SK-N-SH (cell line): ENCODE data around the gene ELOVL1. TPM values are rescaled to one million over a fixed set of nuclear protein-coding genes. Genes with fewer than 3 reads are reported as not detected.
A peak's percentile ranks its signal among the peaks of the same experiment; 100 is the strongest.

ENCODE experiments used
- CTCF ChIA-PET: fragments of 300-600, 350-600 bp; formaldehyde crosslinking; extraction: SDS; loops from one replicate; lab custom pipeline; 2021; lab: Yijun Ruan, JAX
- POLR2A ChIA-PET: fragments of 350-600 bp; sonication (Branson Sonifier 250); formaldehyde crosslinking; extraction: SDS; loops from one replicate; lab custom pipeline; 2020; ENCODE audit warnings: antibody characterized with exemption, inconsistent platforms; lab: Yijun Ruan, JAX
- DNase-seq: peaks from one replicate; pipeline ENCODE4 v3.0.0; 2012
- H2AFZ ChIP-seq: fragments of 200-600 bp; sonication (generic); 2 replicates; pipeline ENCODE4 v1.8.1; 2016; ENCODE audit warnings: antibody characterized with exemption, mild to moderate bottlenecking, low read depth
- H3F3A ChIP-seq: fragments of 200-600 bp; sonication (generic); replicated peaks from 2 replicates; pipeline ENCODE3; 2016; ENCODE audit warnings: antibody characterized with exemption, mild to moderate bottlenecking; ENCODE audit not compliant: insufficient read depth
- H3K27ac ChIP-seq, 2 experiments: fragments of 200-500 bp in 1 of 2; fragments of 200-600 bp in 1 of 2; sonication (Bioruptor generic) in 1 of 2; sonication (generic), shearing (Covaris generic) in 1 of 2; 2 replicates each; pipeline versions ENCODE4 v1.5.1 to v1.6.1; 2014 to 2016; ENCODE audit warnings: low read depth in 2 of 2, inconsistent platforms in 1 of 2, low read length in 1 of 2, mild to moderate bottlenecking in 1 of 2, mixed read lengths in 1 of 2
- H3K27me3 ChIP-seq: fragments of 200-600 bp; sonication (generic), shearing (Covaris generic); 2 replicates; pipeline ENCODE4 v1.6.1; 2016; ENCODE audit warnings: mixed run types; ENCODE audit not compliant: insufficient read depth
- H3K36me3 ChIP-seq, 2 experiments: fragments of 200-500 bp in 1 of 2; fragments of 200-600 bp in 1 of 2; sonication (Bioruptor generic) in 1 of 2; sonication (generic) in 1 of 2; replicated peaks in 1 of 2; 2 replicates each; pipeline versions ENCODE3 to v1.5.1; 2014 to 2016; ENCODE audit warnings: low read length in 1 of 2, mild to moderate bottlenecking in 1 of 2; ENCODE audit not compliant: insufficient read depth in 2 of 2, control insufficient read depth in 1 of 2
- H3K4me1 ChIP-seq, 2 experiments: fragments of 200-500 bp in 1 of 2; fragments of 200-600 bp in 1 of 2; sonication (Bioruptor generic) in 1 of 2; sonication (generic), shearing (Covaris generic) in 1 of 2; 2 replicates each; pipeline versions ENCODE4 v1.5.1 to v1.6.1; 2014 to 2016; ENCODE audit warnings: low read depth in 1 of 2, low read length in 1 of 2, mixed run types in 1 of 2; ENCODE audit not compliant: insufficient read depth in 2 of 2, control insufficient read depth in 1 of 2
- H3K4me2 ChIP-seq: fragments of 200-600 bp; sonication (generic), shearing (Covaris generic); 2 replicates; pipeline ENCODE4 v1.6.1; 2017; ENCODE audit warnings: mixed run types
- H3K4me3 ChIP-seq, 2 experiments: fragments of 200-500 bp in 1 of 2; fragments of 200-600 bp in 1 of 2; sonication (Bioruptor generic) in 1 of 2; sonication (generic), shearing (Covaris generic) in 1 of 2; 2 replicates each; pipeline versions ENCODE4 v1.5.1 to v1.8.1; 2014 to 2016; ENCODE audit warnings: low read depth in 2 of 2, inconsistent platforms in 1 of 2, low read length in 1 of 2, mild to moderate bottlenecking in 1 of 2, mixed read lengths in 1 of 2, moderate library complexity in 1 of 2
- H3K79me2 ChIP-seq: fragments of 200-600 bp; sonication (generic); 2 replicates; pipeline ENCODE4 v1.8.1; 2017; ENCODE audit warnings: mild to moderate bottlenecking; ENCODE audit not compliant: insufficient read depth
- H3K9ac ChIP-seq: fragments of 200-600 bp; sonication (generic); 2 replicates; pipeline ENCODE4 v1.6.1; 2017; ENCODE audit warnings: mixed run types
- H3K9me2 ChIP-seq: fragments of 200-600 bp; sonication (generic); 2 replicates; pipeline ENCODE4 v1.6.1; 2017; ENCODE audit warnings: mixed run types
- H3K9me3 ChIP-seq: fragments of 200-600 bp; sonication (generic); 2 replicates; pipeline ENCODE4 v1.6.1; 2017; ENCODE audit warnings: mixed run types, mild to moderate bottlenecking, moderate library complexity
- H4K20me1 ChIP-seq: fragments of 200-600 bp; sonication (generic); 2 replicates; pipeline ENCODE4 v1.6.1; 2017; ENCODE audit warnings: mild to moderate bottlenecking, mixed run types; ENCODE audit not compliant: insufficient read depth
- EZH2phosphoT487 ChIP-seq: fragments of 200-600 bp; sonication (generic); IDR thresholded peaks from 2 replicates; pipeline ENCODE4 v1.6.1; 2017; ENCODE audit warnings: low read depth, mixed run types, mild to moderate bottlenecking, antibody characterized with exemption, moderate library complexity, borderline replicate concordance
- FOSL2 ChIP-seq: IDR thresholded peaks from 2 replicates; pipeline ENCODE4 v1.4.0; 2012; ENCODE audit warnings: low read depth, mild to moderate bottlenecking, moderate library complexity, borderline replicate concordance
- FOXJ3 ChIP-seq: sonication (generic); formaldehyde crosslinking; IDR thresholded peaks from 2 replicates; pipeline ENCODE4 v1.5.1; 2020; ENCODE audit warnings: mild to moderate bottlenecking, missing genetic modification reagents
- JUND ChIP-seq: IDR thresholded peaks from 2 replicates; pipeline ENCODE4 v1.4.0; 2012
- NRF1 ChIP-seq: IDR thresholded peaks from 2 replicates; pipeline ENCODE4 v1.6.1; 2012; ENCODE audit warnings: low read depth, mild to moderate bottlenecking, low read length
- POLR2AphosphoS5 ChIP-seq: IDR thresholded peaks from 2 replicates; pipeline ENCODE4 v1.6.1; 2012; ENCODE audit warnings: low read depth, low read length
- RCOR1 ChIP-seq: fragments of 150-350 bp; IDR thresholded peaks from 2 replicates; pipeline ENCODE4 v1.6.1; 2017; ENCODE audit warnings: antibody characterized with exemption, low read length
- SMC3 ChIP-seq: IDR thresholded peaks from 2 replicates; pipeline ENCODE4 v1.6.1; 2012; ENCODE audit warnings: low read depth, low read length, improper control_type of control experiment
- TAF1 ChIP-seq: IDR thresholded peaks from 2 replicates; pipeline ENCODE4 v1.6.1; 2012; ENCODE audit warnings: low read depth, mild to moderate bottlenecking, low read length, moderate library complexity, borderline replicate concordance
- TEAD4 ChIP-seq: IDR thresholded peaks from 2 replicates; pipeline ENCODE4 v1.4.0; 2012; ENCODE audit warnings: mild to moderate bottlenecking, borderline replicate concordance; ENCODE audit not compliant: insufficient read depth
- YY1 ChIP-seq: IDR thresholded peaks from 2 replicates; pipeline ENCODE4 v1.4.0; 2012; ENCODE audit warnings: low read depth, mild to moderate bottlenecking
- WGBS: methylation state at CpG from one replicate; pipeline ENCODE4 v1.1.6; 2017; ENCODE audit warnings: low lambda C conversion rate; 5-methylcytosine and 5-hydroxymethylcytosine counted together
- polyA plus RNA-seq, 3 experiments: library from polyadenylated mRNA; depleted of rRNA; stranded (reverse); fragments of >200 nt; gene quantifications; 2 replicates each; pipeline ENCODE4 v1.2.3, GENCODE V29; 2012
- TF ChIP-seq, protein P1 (sequence below): fragments of 200-600 bp; sonication (generic); IDR thresholded peaks from 2 replicates; pipeline ENCODE4 v1.6.1; 2017; ENCODE audit warnings: antibody characterized with exemption, mild to moderate bottlenecking, moderate library complexity
- TF ChIP-seq, protein P2 (sequence below): fragments of 150-350 bp; IDR thresholded peaks from 2 replicates; pipeline ENCODE4 v1.6.1; 2017; ENCODE audit warnings: antibody characterized with exemption, low read length, low read depth, borderline replicate concordance
- TF ChIP-seq, protein P3 (sequence below): fragments of 150-350 bp; IDR thresholded peaks from 2 replicates; pipeline ENCODE4 v1.6.1; 2016; ENCODE audit warnings: mild to moderate bottlenecking, low read depth, low read length

Gene ELOVL1
- polyA plus RNA-seq, 1 of the 3 experiments (the other 2 are of a cell fraction) = 127 TPM

GRCh38 chr1:43363283-43363934, 4.4 kb downstream of the ELOVL1 start:
- Histone ChIP-seq H3K27ac (no peak overlapping the region; a peak in 1 of 4 replicates), H3K27me3 (no peaks in the 10 kb centered on the region)
- POLR2A ChIA-PET = interaction anchor here (0.6 kb wide), 1 partner anchor 289 kb away, joined by 3 read pairs; no protein-coding TSS in a partner anchor

DNA sequence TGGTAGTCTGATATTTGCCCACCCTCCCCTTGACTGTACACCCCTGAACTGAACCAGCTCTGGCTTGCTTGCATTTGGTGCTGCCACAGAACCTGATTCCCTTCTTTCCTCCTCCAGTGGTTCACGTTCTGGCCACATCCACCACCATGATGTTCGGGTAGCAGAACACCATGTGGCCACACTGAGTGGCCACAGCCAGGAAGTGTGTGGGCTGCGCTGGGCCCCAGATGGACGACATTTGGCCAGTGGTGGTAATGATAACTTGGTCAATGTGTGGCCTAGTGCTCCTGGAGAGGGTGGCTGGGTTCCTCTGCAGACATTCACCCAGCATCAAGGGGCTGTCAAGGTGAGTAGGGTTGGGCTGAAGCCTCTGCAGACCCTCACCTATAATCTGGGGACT, 7.2 kb downstream of the ELOVL1 start:
- peaks cover 63% of the 10 kb centered on the region for H3K79me2 ChIP-seq
- no peak overlapping the region for H3K9ac ChIP-seq
- H3K36me3 ChIP-seq = peaks cover 37 to 49% of the 10 kb centered on the region in 2 experiments
- H3K9me3 ChIP-seq = no peaks in the 10 kb centered on the region
- CTCF ChIA-PET = interaction anchor here (1.5 kb wide), 1 partner anchor 134 kb away, joined by 4 read pairs; no protein-coding TSS in a partner anchor
- DNase-seq = no peak
- no peaks in the 10 kb centered on the region for H3K27me3 ChIP-seq
- H4K20me1 ChIP-seq = no peaks in the 10 kb centered on the region
- TF ChIP-seq FOSL2 (no peak), RCOR1 (no peak)
- peak overlapping the region; percentile 78 to 79; a peak in 3 of 4 replicates for H3K4me3 ChIP-seq
- H3K9me2 ChIP-seq = no peaks in the 10 kb centered on the region
- peaks cover 40% of the 10 kb centered on the region for H3F3A ChIP-seq
- POLR2A ChIA-PET = no interaction called here
- H3K27ac ChIP-seq = no peak overlapping the region
- H3K4me2 ChIP-seq = peak overlapping the region; percentile 87
- peaks cover 7 to 30% of the 10 kb centered on the region in 2 experiments; a peak in 1 of 4 replicates for H3K4me1 ChIP-seq
- no peak overlapping the region for H2AFZ ChIP-seq
- 86% methylated on average over 2 of the region's 4 CpGs for WGBS

More at GRCh38 chr1:43363283-43363934, 4.4 kb downstream of the ELOVL1 start:
- Histone ChIP-seq H3K9me2 (no peaks in the 10 kb centered on the region), H3K79me2 (peaks cover 84% of the 10 kb centered on the region), H4K20me1 (no peaks in the 10 kb centered on the region), H3K4me1 (peaks cover 5 to 31% of the 10 kb centered on the region in 2 experiments; a peak in 1 of 4 replicates), H3K9ac (no peak overlapping the region), H3K4me3 (no peak overlapping the region), H3K36me3 (peaks cover 37 to 49% of the 10 kb centered on the region in 2 experiments), H3F3A (peaks cover 32% of the 10 kb centered on the region), H3K4me2 (no peak overlapping the region), H3K9me3 (no peaks in the 10 kb centered on the region), H2AFZ (no peak overlapping the region)
- WGBS = 58% methylated on average over 5 of the region's 9 CpGs
- peak; percentile 14; the same call in 1 of the 2 replicates for TF ChIP-seq JUND
- TF ChIP-seq, protein P1, sequence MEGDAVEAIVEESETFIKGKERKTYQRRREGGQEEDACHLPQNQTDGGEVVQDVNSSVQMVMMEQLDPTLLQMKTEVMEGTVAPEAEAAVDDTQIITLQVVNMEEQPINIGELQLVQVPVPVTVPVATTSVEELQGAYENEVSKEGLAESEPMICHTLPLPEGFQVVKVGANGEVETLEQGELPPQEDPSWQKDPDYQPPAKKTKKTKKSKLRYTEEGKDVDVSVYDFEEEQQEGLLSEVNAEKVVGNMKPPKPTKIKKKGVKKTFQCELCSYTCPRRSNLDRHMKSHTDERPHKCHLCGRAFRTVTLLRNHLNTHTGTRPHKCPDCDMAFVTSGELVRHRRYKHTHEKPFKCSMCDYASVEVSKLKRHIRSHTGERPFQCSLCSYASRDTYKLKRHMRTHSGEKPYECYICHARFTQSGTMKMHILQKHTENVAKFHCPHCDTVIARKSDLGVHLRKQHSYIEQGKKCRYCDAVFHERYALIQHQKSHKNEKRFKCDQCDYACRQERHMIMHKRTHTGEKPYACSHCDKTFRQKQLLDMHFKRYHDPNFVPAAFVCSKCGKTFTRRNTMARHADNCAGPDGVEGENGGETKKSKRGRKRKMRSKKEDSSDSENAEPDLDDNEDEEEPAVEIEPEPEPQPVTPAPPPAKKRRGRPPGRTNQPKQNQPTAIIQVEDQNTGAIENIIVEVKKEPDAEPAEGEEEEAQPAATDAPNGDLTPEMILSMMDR = no peak
- peak; percentile 43 for TF ChIP-seq POLR2AphosphoS5
- no peak for DNase-seq
- CTCF ChIA-PET = interaction anchor here (1.6 kb wide), 1 partner anchor 12 kb away, joined by 4 read pairs; no protein-coding TSS in a partner anchor

DNA sequence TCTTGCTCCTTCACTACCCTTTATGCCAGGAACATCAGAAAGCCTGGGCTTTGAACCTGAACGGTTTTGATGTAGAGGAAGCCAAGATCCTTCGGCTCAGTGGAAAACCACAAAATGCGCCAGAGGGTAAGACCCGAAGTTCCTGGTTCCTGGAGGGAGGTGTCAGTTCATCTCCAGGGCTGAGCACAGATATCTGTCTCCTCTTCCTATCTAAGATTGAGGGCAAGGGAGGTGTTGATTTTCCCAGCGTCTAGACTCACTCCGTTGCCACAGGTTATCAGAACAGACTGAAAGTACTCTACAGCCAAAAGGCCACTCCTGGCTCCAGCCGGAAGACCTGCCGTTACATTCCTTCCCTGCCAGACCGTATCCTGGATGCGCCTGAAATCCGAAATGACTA, 8.1 kb downstream of the ELOVL1 start:
- 60% methylated on average over 10 of the region's 11 CpGs for WGBS
- no peaks in the 10 kb centered on the region for H3K9me2 ChIP-seq
- H3K4me3 ChIP-seq = peak overlapping the region; percentile 78 to 79
- peak overlapping the region; percentile 86 for H3K9ac ChIP-seq
- peaks cover 7 to 30% of the 10 kb centered on the region in 2 experiments; a peak in 1 of 4 replicates for H3K4me1 ChIP-seq
- CTCF ChIA-PET = interaction anchor here (1.5 kb wide), 1 partner anchor 133 kb away, joined by 4 read pairs; no protein-coding TSS in a partner anchor
- peaks cover 30 to 42% of the 10 kb centered on the region in 2 experiments for H3K36me3 ChIP-seq
- no peak for DNase-seq
- peaks cover 40% of the 10 kb centered on the region for H3F3A ChIP-seq
- H3K27ac ChIP-seq = peak overlapping the region in 1 of 2 experiments; percentile 45; a peak in 1 of 4 replicates
- H3K27me3 ChIP-seq = no peaks in the 10 kb centered on the region
- H4K20me1 ChIP-seq = no peaks in the 10 kb centered on the region
- no peaks in the 10 kb centered on the region for H3K9me3 ChIP-seq
- H3K79me2 ChIP-seq = peaks cover 54% of the 10 kb centered on the region
- no peak overlapping the region for H2AFZ ChIP-seq
- H3K4me2 ChIP-seq = peak overlapping the region; percentile 87
- POLR2A ChIA-PET = interaction anchor here (1.0 kb wide), 1 partner anchor 30 kb away, joined by 3 read pairs; the partner anchor contains the start of genes MED8 and SZT2
- TF ChIP-seq YY1 (no peak), EZH2phosphoT487 (no peak), FOSL2 (no peak), NRF1 (no peak), FOXJ3 (CRISPR knock-in tag) (no peak), TEAD4 (no peak), SMC3 (no peak), TAF1 (no peak)
- TF ChIP-seq, protein P2, sequence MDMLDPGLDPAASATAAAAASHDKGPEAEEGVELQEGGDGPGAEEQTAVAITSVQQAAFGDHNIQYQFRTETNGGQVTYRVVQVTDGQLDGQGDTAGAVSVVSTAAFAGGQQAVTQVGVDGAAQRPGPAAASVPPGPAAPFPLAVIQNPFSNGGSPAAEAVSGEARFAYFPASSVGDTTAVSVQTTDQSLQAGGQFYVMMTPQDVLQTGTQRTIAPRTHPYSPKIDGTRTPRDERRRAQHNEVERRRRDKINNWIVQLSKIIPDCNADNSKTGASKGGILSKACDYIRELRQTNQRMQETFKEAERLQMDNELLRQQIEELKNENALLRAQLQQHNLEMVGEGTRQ = no peak
- TF ChIP-seq, protein P3, sequence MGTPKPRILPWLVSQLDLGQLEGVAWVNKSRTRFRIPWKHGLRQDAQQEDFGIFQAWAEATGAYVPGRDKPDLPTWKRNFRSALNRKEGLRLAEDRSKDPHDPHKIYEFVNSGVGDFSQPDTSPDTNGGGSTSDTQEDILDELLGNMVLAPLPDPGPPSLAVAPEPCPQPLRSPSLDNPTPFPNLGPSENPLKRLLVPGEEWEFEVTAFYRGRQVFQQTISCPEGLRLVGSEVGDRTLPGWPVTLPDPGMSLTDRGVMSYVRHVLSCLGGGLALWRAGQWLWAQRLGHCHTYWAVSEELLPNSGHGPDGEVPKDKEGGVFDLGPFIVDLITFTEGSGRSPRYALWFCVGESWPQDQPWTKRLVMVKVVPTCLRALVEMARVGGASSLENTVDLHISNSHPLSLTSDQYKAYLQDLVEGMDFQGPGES = no peak
